Stomach (tissue), 4 donors: ENCODE results near the gene PLXNA2.

Source experiments
- EP300 ChIP-seq: sonication (generic); formaldehyde crosslinking; IDR thresholded peaks from one replicate; pipeline ENCODE4 v1.6.1; 2017; ENCODE audit warnings: antibody characterized with exemption
- POLR2A ChIP-seq, 4 donors: fragments of 450-650 bp; IDR thresholded peaks; one replicate each; pipeline ENCODE4 v1.6.1; 2016; ENCODE audit warnings: antibody characterized with exemption in 4 of 4, control low read depth in 2 of 4, mild to moderate bottlenecking in 1 of 4, moderate library complexity in 1 of 4
- POLR2AphosphoS5 ChIP-seq, 3 donors: sonication (generic); formaldehyde crosslinking; IDR thresholded peaks; one replicate each; pipeline ENCODE4 v1.6.1; 2016; ENCODE audit warnings: antibody characterized with exemption in 3 of 3
- TF ChIP-seq, protein P1 (sequence below), 7 experiments: fragments of 450-650 bp in 4 of 7; fragments of 200-600 bp in 3 of 7; sonication (generic) in 3 of 7; IDR thresholded peaks; one replicate each; pipeline ENCODE4 v1.5.1; 2016 to 2019; ENCODE audit warnings: antibody characterized with exemption in 7 of 7, control low read depth in 2 of 7, mild to moderate bottlenecking in 1 of 7

DNA sequence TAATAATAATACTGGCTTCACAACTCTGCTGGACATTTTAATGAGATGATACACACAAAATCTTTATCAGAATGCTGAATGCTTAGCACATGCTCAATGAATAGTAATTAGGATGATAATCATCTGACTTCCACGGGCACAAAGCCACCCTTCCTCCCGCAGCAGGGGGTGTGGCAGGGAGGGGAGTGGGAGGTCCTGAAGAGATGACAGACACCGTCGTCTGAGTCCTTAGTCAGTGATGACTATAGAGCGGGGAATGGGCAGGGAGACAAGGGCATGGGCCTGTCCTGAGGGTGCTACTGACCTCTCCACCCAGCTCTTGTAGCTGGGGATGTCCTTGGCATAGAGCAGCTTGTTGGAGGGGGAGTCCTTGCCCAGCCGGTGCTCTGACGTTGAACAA lies 215.7 kb downstream of the PLXNA2 start:
- TF ChIP-seq, protein P1, sequence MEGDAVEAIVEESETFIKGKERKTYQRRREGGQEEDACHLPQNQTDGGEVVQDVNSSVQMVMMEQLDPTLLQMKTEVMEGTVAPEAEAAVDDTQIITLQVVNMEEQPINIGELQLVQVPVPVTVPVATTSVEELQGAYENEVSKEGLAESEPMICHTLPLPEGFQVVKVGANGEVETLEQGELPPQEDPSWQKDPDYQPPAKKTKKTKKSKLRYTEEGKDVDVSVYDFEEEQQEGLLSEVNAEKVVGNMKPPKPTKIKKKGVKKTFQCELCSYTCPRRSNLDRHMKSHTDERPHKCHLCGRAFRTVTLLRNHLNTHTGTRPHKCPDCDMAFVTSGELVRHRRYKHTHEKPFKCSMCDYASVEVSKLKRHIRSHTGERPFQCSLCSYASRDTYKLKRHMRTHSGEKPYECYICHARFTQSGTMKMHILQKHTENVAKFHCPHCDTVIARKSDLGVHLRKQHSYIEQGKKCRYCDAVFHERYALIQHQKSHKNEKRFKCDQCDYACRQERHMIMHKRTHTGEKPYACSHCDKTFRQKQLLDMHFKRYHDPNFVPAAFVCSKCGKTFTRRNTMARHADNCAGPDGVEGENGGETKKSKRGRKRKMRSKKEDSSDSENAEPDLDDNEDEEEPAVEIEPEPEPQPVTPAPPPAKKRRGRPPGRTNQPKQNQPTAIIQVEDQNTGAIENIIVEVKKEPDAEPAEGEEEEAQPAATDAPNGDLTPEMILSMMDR (IDR thresholded peaks at IDR 0.05): no peak
- TF ChIP-seq POLR2A (IDR thresholded peaks at IDR 0.05): no peak
- TF ChIP-seq POLR2AphosphoS5 (IDR thresholded peaks at IDR 0.05): no peak
- TF ChIP-seq EP300: no peak
